GM12878 (cell line): ENCODE measurements around the gene FBXO42. TPM values are rescaled to one million over a fixed set of nuclear protein-coding genes. Genes with fewer than 3 reads are reported as not detected.

Experiments
- ATAC-seq: fragments of 200-7000 bp; cut with Tn5 transposase; 3 replicates; pipeline ENCODE4 v1.9.1; 2020; ENCODE audit warnings: mild to moderate bottlenecking, moderate library complexity
- BruUV-seq: library from RNA; stranded (reverse); fragments of 400-500 nt; replicated peaks from 2 replicates; lab custom pipeline; 2021; lab: Mats Ljungman, UMichigan
- CTCF ChIA-PET: fragments of 300-600 bp; sonication (Branson Sonifier 250); formaldehyde crosslinking; extraction: SDS; loops from one replicate; lab custom pipeline; 2021; ENCODE audit warnings: inconsistent platforms; lab: Yijun Ruan, JAX
- POLR2A ChIA-PET: fragments of 350-600 bp; formaldehyde crosslinking; extraction: SDS; loops from one replicate; lab custom pipeline; 2021; ENCODE audit warnings: inconsistent platforms; lab: Charles Lee
- RAD21 ChIA-PET: fragments of 300-600 bp; sonication (Branson Sonifier 250); formaldehyde crosslinking; loops from one replicate; lab custom pipeline; 2023; ENCODE audit warnings: antibody characterized with exemption; ENCODE audit not compliant: unreplicated experiment; lab: Charles Lee
- SMC1A ChIA-PET: fragments of 300-600 bp; sonication (Branson Sonifier 250); formaldehyde crosslinking; loops from one replicate; lab custom pipeline; 2023; ENCODE audit not compliant: unreplicated experiment, uncharacterized antibody; lab: Charles Lee
- DNase-seq: peaks from one replicate; pipeline ENCODE4 v3.0.0-alpha.2; 2011; ENCODE audit warnings: low read depth, low spot score
- FAIRE-seq: peaks from 3 replicates; lab custom pipeline; 2011; peaks lifted over from hg19 to GRCh38; lab: Jason Lieb, UNC
- H2AFZ ChIP-seq: 2 replicates; pipeline ENCODE4 v1.6.0; 2011; ENCODE audit warnings: low read depth, low read length, control low read depth; ENCODE audit not compliant: control insufficient read depth
- H3K27ac ChIP-seq: 2 replicates; pipeline ENCODE4 v1.5.1; 2011; ENCODE audit warnings: control low read depth; ENCODE audit not compliant: control insufficient read depth, insufficient read depth
- H3K27me3 ChIP-seq, 2 experiments: replicated peaks in 1 of 2; 2 replicates each; pipeline versions ENCODE4 v1.6.0 to v1.6.1; 2011; ENCODE audit warnings: low read length in 1 of 2; ENCODE audit not compliant: control insufficient read depth in 2 of 2, insufficient read depth in 2 of 2
- H3K36me3 ChIP-seq, 2 experiments: 2 replicates each; pipeline ENCODE4 v1.5.1; 2011; ENCODE audit warnings: low read length in 1 of 2; ENCODE audit not compliant: control insufficient read depth in 2 of 2, insufficient read depth in 2 of 2
- H3K4me1 ChIP-seq: 2 replicates; pipeline ENCODE4 v1.6.1; 2011; ENCODE audit warnings: mild to moderate bottlenecking, low read length, moderate library complexity, mixed read lengths; ENCODE audit not compliant: control insufficient read depth, insufficient read depth
- H3K4me2 ChIP-seq: 2 replicates; pipeline ENCODE4 v1.6.0; 2011; ENCODE audit warnings: control low read depth; ENCODE audit not compliant: control insufficient read depth, insufficient read depth
- H3K4me3 ChIP-seq: fragments of 200-600 bp; sonication (generic); 2 replicates; pipeline ENCODE4 v1.5.1; 2016
- H3K79me2 ChIP-seq: 2 replicates; pipeline ENCODE4 v1.6.0; 2011; ENCODE audit warnings: low read length; ENCODE audit not compliant: control insufficient read depth, insufficient read depth
- H3K9ac ChIP-seq: 2 replicates; pipeline ENCODE4 v1.8.0; 2011; ENCODE audit warnings: low read length, control low read depth, mixed read lengths; ENCODE audit not compliant: control insufficient read depth, insufficient read depth
- H3K9me3 ChIP-seq: replicated peaks from 3 replicates; pipeline ENCODE4 v1.5.1; 2011; ENCODE audit warnings: mild to moderate bottlenecking, low read length; ENCODE audit not compliant: control insufficient read depth, insufficient read depth
- H4K20me1 ChIP-seq: 2 replicates; pipeline ENCODE4 v1.6.0; 2011; ENCODE audit not compliant: control insufficient read depth, insufficient read depth
- BACH1 ChIP-seq: fragments of 450-650 bp; IDR thresholded peaks from 2 replicates; pipeline ENCODE4 v1.6.1; 2017; ENCODE audit warnings: mild to moderate bottlenecking, borderline replicate concordance
- BCL11A ChIP-seq: IDR thresholded peaks from 2 replicates; pipeline ENCODE4 v1.6.1; 2011; ENCODE audit warnings: low read depth, low read length
- CHD1 ChIP-seq: IDR thresholded peaks from 2 replicates; pipeline ENCODE4 v1.6.1; 2012; ENCODE audit warnings: low read depth, low read length, improper control_type of control experiment
- DPF2 ChIP-seq: fragments of 450-650 bp; IDR thresholded peaks from 2 replicates; pipeline ENCODE4 v1.6.1; 2017; ENCODE audit warnings: mild to moderate bottlenecking
- GABPA ChIP-seq: IDR thresholded peaks from 2 replicates; pipeline ENCODE4 v1.6.1; 2014; ENCODE audit warnings: antibody characterized with exemption, low read depth, mild to moderate bottlenecking, inconsistent platforms
- IRF3 ChIP-seq: fragments of 450-650 bp; IDR thresholded peaks from 2 replicates; pipeline ENCODE4 v1.6.1; 2014; ENCODE audit warnings: mild to moderate bottlenecking
- KLF5 ChIP-seq: fragments of 450-650 bp; IDR thresholded peaks from 2 replicates; pipeline ENCODE4 v1.6.1; 2014; ENCODE audit warnings: mild to moderate bottlenecking; ENCODE audit not compliant: partially characterized antibody
- MAX ChIP-seq: IDR thresholded peaks from 2 replicates; pipeline ENCODE4 v1.6.1; 2012; ENCODE audit warnings: low read depth, low read length, improper control_type of control experiment
- NR2C1 ChIP-seq: fragments of 450-650 bp; IDR thresholded peaks from 2 replicates; pipeline ENCODE4 v1.6.1; 2017; ENCODE audit warnings: antibody characterized with exemption, mild to moderate bottlenecking, moderate library complexity
- SMC3 ChIP-seq: IDR thresholded peaks from 2 replicates; pipeline ENCODE4 v1.6.1; 2011; ENCODE audit warnings: low read length, improper control_type of control experiment, borderline replicate concordance
- ZBTB11 ChIP-seq: fragments of 450-650 bp; formaldehyde crosslinking; IDR thresholded peaks from 2 replicates; pipeline ENCODE4 v1.5.0; 2022; ENCODE audit warnings: mild to moderate bottlenecking, missing genetic modification characterization
- ZZZ3 ChIP-seq: IDR thresholded peaks from 2 replicates; pipeline ENCODE4 v1.6.1; 2011; ENCODE audit warnings: low read depth; ENCODE audit not compliant: control insufficient read depth, insufficient read length
- WGBS: methylation state at CpG from one replicate; pipeline ENCODE4 v1.1.6; 2016; ENCODE audit warnings: low lambda C conversion rate; ENCODE audit not compliant: insufficient replicate concordance, insufficient coverage; ENCODE audit errors: missing lambda C conversion rate; 5-methylcytosine and 5-hydroxymethylcytosine counted together
- in situ Hi-C: fragments of 300-500 bp; cut with MboI; formaldehyde crosslinking; loops from 9 replicates; pipeline ENCODE4 v1.14.3; 2018; ENCODE audit warnings: mixed read lengths
- intact Hi-C: fragments of 100-400 bp; cut with micrococcal nuclease; formaldehyde crosslinking; loops from one replicate; pipeline ENCODE4 v1.14.2; 2022; ENCODE audit not compliant: unreplicated experiment
- polyA plus RNA-seq, 11 experiments: library from polyadenylated mRNA; depleted of rRNA in 4 of 11; unstranded in 6 of 11; stranded (reverse) in 5 of 11; fragments of >200 nt; fragmentation: Nextera tagmentation in 4 of 11; fragmentation: Illumina TruSeq in 1 of 11; extraction: Ambion mirVana in 4 of 11; extraction: Trizol in 1 of 11; gene quantifications; 1 replicate in 1 of 11; 2 replicates in 10 of 11; pipeline versions ENCODE4 v1.2.1 to v1.2.3, GENCODE V29; 2011 to 2016; ENCODE audit warnings: inconsistent platforms in 2 of 11, missing spikeins in 2 of 11, low read depth in 1 of 11
- total RNA-seq, 4 experiments: library from RNA; depleted of rRNA in 3 of 4; stranded (reverse); fragments of >200 nt in 3 of 4; fragmentation: Illumina TruSeq in 1 of 4; extraction: Trizol in 1 of 4; gene quantifications; 2 replicates each; pipeline versions ENCODE4 v1.2.1 to v1.2.3, GENCODE V29; 2013 to 2021

FBXO42 gene
- total and polyA plus RNA-seq, 10 of the 15 experiments (the other 5 are each of a cell fraction or from before 2014, with no cell fraction given) = 6.1 to 23.8 (median 15.2) TPM

- Histone ChIP-seq H3K4me3 (no peak overlapping the region), H4K20me1 (no peaks in the 10 kb centered on the region), H3K9ac (no peak overlapping the region), H3K27me3 (peaks cover 2 to 7% of the 10 kb centered on the region in 2 experiments; a peak in 3 of 4 replicates), H3K4me1 (peaks cover 7% of the 10 kb centered on the region), H3K4me2 (no peak overlapping the region), H3K79me2 (no peaks in the 10 kb centered on the region), H3K9me3 (no peaks in the 10 kb centered on the region), H3K36me3 (no peaks in the 10 kb centered on the region), H2AFZ (no peak overlapping the region), H3K27ac (no peak overlapping the region)
- no peak for TF ChIP-seq ZZZ3
- no peak for DNase-seq
- ChIA-PET CTCF (interaction anchor here (0.6 to 1.0 kb wide), 2 partner anchors 14 to 156 kb away, joined by 3 to 4 read pairs; no protein-coding TSS in a partner anchor), RAD21 (no interaction called here), POLR2A (no interaction called here), SMC1A (no interaction called here)
- no peak for ATAC-seq
- intact Hi-C loops = no loop called here
- in situ Hi-C loops = no loop called here
- no TSS peak for BruUV-seq
- WGBS = 88% methylated on average over 32 of the region's 35 CpGs
- FAIRE-seq = no peak
Observed at GRCh38 chr1:16231331-16232315, 120.7 kb downstream of the FBXO42 start.

- in situ Hi-C loops (no loop called here), intact Hi-C loops (no loop called here)
- Histone ChIP-seq H3K79me2 (no peaks in the 10 kb centered on the region), H3K36me3 (no peaks in the 10 kb centered on the region), H3K9me3 (no peaks in the 10 kb centered on the region), H3K4me2 (no peak overlapping the region), H3K4me3 (no peak overlapping the region), H3K27ac (no peak overlapping the region), H3K4me1 (no peaks in the 10 kb centered on the region; the same call in 1 of the 2 replicates), H3K9ac (no peak overlapping the region), H4K20me1 (no peaks in the 10 kb centered on the region), H2AFZ (no peak overlapping the region), H3K27me3 (peaks cover 2 to 7% of the 10 kb centered on the region in 2 experiments)
- POLR2A ChIA-PET = interaction anchor here (1.6 kb wide), 1 partner anchor 13 kb away, joined by 5 read pairs; no protein-coding TSS in a partner anchor
- RAD21 ChIA-PET = no interaction called here
- FAIRE-seq (no peak), DNase-seq (no peak), ATAC-seq (no peak)
- 69% methylated on average over 13 of the region's 13 CpGs for WGBS
- BruUV-seq = no TSS peak
- SMC1A ChIA-PET = no interaction called here
- CTCF ChIA-PET = no interaction called here
- TF ChIP-seq BACH1 = no peak
- TF ChIP-seq BCL11A = no peak
- TF ChIP-seq SMC3 = no peak
- no peak for TF ChIP-seq GABPA
- TF ChIP-seq CHD1 = no peak
- no peak for TF ChIP-seq NR2C1
- no peak for TF ChIP-seq DPF2
- no peak for TF ChIP-seq IRF3
- no peak for TF ChIP-seq MAX
- no peak for TF ChIP-seq KLF5
- TF ChIP-seq ZBTB11 (CRISPR knock-in tag) = no peak
Observed at GRCh38 chr1:16230744-16231143, 121.5 kb downstream of the FBXO42 start.
